DMS153 treated with DMSO at 0.1 percent for 48 hours (cell line): ENCODE results near the gene SUN2.

Experiments
- DNase-seq: peaks from one replicate; lab custom pipeline; 2025; ENCODE audit not compliant: unreplicated experiment; lab: John Stamatoyannopoulos, UW

Gene SUN2

GRCh38 chr22:38735465-38736256, 20.1 kb downstream of the SUN2 start:
- DNase-seq: no peak

GRCh38 chr22:38735126-38735464, 20.7 kb downstream of the SUN2 start:
- DNase-seq: no peak

GRCh38 chr22:38734421-38735100, 21.2 kb downstream of the SUN2 start:
- DNase-seq: no peak

- no peak for DNase-seq
Measured at GRCh38 chr22:38733724-38734381, 21.9 kb downstream of the SUN2 start.

GRCh38 chr22:38733329-38733723, 22.5 kb downstream of the SUN2 start:
- peak; percentile 4 for DNase-seq

- DNase-seq: no peak
Measured at GRCh38 chr22:38732251-38732815, 23.5 kb downstream of the SUN2 start.

- no peak for DNase-seq
Measured at GRCh38 chr22:38731703-38732161, 24.1 kb downstream of the SUN2 start.

GRCh38 chr22:38730411-38730871, 25.4 kb downstream of the SUN2 start:
- no peak for DNase-seq

GRCh38 chr22:38729946-38730345, 25.9 kb downstream of the SUN2 start:
- DNase-seq: no peak

GRCh38 chr22:38728871-38729796, 26.7 kb downstream of the SUN2 start:
- DNase-seq: no peak

- DNase-seq: no peak
Measured at GRCh38 chr22:38727530-38728451, 28.0 kb downstream of the SUN2 start.

GRCh38 chr22:38727123-38727522, 28.7 kb downstream of the SUN2 start:
- DNase-seq: no peak

- no peak for DNase-seq
Measured at GRCh38 chr22:38725900-38726655, 29.7 kb downstream of the SUN2 start.

- DNase-seq: no peak
Measured at GRCh38 chr22:38724926-38725571, 30.7 kb downstream of the SUN2 start.

GRCh38 chr22:38724176-38724575, 31.6 kb downstream of the SUN2 start:
- DNase-seq: no peak

GRCh38 chr22:38721551-38721950, 34.2 kb downstream of the SUN2 start:
- no peak for DNase-seq

GRCh38 chr22:38720350-38720749, 35.4 kb downstream of the SUN2 start:
- no peak for DNase-seq

GRCh38 chr22:38719196-38719595, 36.6 kb downstream of the SUN2 start:
- no peak for DNase-seq
